PC-9 (cell line): ENCODE results near the gene FNDC3B. TPM values are rescaled to one million over a fixed set of nuclear protein-coding genes. Genes with fewer than 3 reads are reported as not detected.

Experiments
- BruUV-seq: library from RNA; stranded (reverse); fragments of 400-500 nt; replicated peaks from 2 replicates; lab custom pipeline; 2021; lab: Mats Ljungman, UMichigan
- CTCF ChIA-PET: fragments of 300-600 bp; sonication (Branson Sonifier 250); formaldehyde crosslinking; loops from one replicate; lab custom pipeline; 2022; ENCODE audit warnings: antibody characterized with exemption; lab: Charles Lee
- POLR2A ChIA-PET: fragments of 300-600 bp; sonication (Branson Sonifier 250); formaldehyde crosslinking; loops from one replicate; lab custom pipeline; 2022; ENCODE audit warnings: antibody characterized with exemption; ENCODE audit not compliant: unreplicated experiment; lab: Charles Lee
- DNase-seq, 2 experiments: peaks; one replicate each; pipeline versions ENCODE4 v3.0.0 to v3.0.0-alpha.2; 2015 to 2022; ENCODE audit warnings: mixed read lengths in 1 of 2
- H2AFZ ChIP-seq: fragments of 200-600 bp; sonication (generic); 2 replicates; pipeline ENCODE4 v1.8.1; 2017; ENCODE audit warnings: antibody characterized with exemption
- H3F3A ChIP-seq: fragments of 200-600 bp; sonication (generic); 2 replicates; pipeline ENCODE4 v1.8.1; 2017; ENCODE audit warnings: antibody characterized with exemption, mild to moderate bottlenecking, low read depth; ENCODE audit not compliant: insufficient read depth
- H3K27ac ChIP-seq: fragments of 200-600 bp; sonication (generic); 2 replicates; pipeline ENCODE4 v1.6.1; 2016; ENCODE audit warnings: mixed run types
- H3K27me3 ChIP-seq: fragments of 200-600 bp; sonication (generic); 2 replicates; pipeline ENCODE4 v1.6.1; 2016; ENCODE audit warnings: low read depth, mixed run types; ENCODE audit not compliant: insufficient read depth
- H3K36me3 ChIP-seq: fragments of 200-600 bp; sonication (generic); 2 replicates; pipeline ENCODE4 v1.6.1; 2016; ENCODE audit warnings: low read depth, mixed run types
- H3K4me1 ChIP-seq: fragments of 200-600 bp; sonication (generic); replicated peaks from 2 replicates; pipeline ENCODE4 v1.6.1; 2016; ENCODE audit warnings: mixed run types; ENCODE audit not compliant: insufficient read depth
- H3K4me2 ChIP-seq: fragments of 200-600 bp; sonication (generic); 2 replicates; pipeline ENCODE4 v1.6.1; 2017; ENCODE audit warnings: mixed run types
- H3K4me3 ChIP-seq: fragments of 200-600 bp; sonication (generic); 2 replicates; pipeline ENCODE4 v1.6.1; 2016; ENCODE audit warnings: mixed run types
- H3K79me2 ChIP-seq: fragments of 200-600 bp; sonication (generic); 2 replicates; pipeline ENCODE4 v1.6.1; 2017; ENCODE audit warnings: low read depth, mixed run types
- H3K9me2 ChIP-seq: fragments of 200-600 bp; sonication (generic); 2 replicates; pipeline ENCODE4 v1.8.1; 2017; ENCODE audit warnings: mild to moderate bottlenecking; ENCODE audit not compliant: insufficient read depth
- H3K9me3 ChIP-seq: fragments of 200-600 bp; sonication (generic); 2 replicates; pipeline ENCODE4 v1.8.1; 2016; ENCODE audit warnings: low read depth; ENCODE audit not compliant: insufficient read depth
- H4K20me1 ChIP-seq: fragments of 200-600 bp; sonication (generic); 2 replicates; pipeline ENCODE4 v1.8.1; 2017; ENCODE audit not compliant: insufficient read depth
- EZH2 ChIP-seq: fragments of 200-600 bp; sonication (generic); IDR thresholded peaks from 2 replicates; pipeline ENCODE4 v1.8.0; 2017; ENCODE audit warnings: antibody characterized with exemption, low read depth
- intact Hi-C: fragments of 100-400 bp; cut with micrococcal nuclease; formaldehyde crosslinking; loops from one replicate; pipeline ENCODE4 v1.10.0; 2022; ENCODE audit not compliant: unreplicated experiment
- total RNA-seq: library from RNA; stranded (reverse); gene quantifications from 2 replicates; pipeline ENCODE4 v1.2.3, GENCODE V29; 2021
- TF ChIP-seq, protein P1 (sequence below): fragments of 200-600 bp; sonication (generic); conservative IDR thresholded peaks from 2 replicates; pipeline ENCODE4 v1.6.1; 2017; ENCODE audit warnings: mixed run types, antibody characterized with exemption, mild to moderate bottlenecking, moderate library complexity

FNDC3B gene
- total RNA-seq, 1 experiment from 2014 or later, result 106 TPM

DNA sequence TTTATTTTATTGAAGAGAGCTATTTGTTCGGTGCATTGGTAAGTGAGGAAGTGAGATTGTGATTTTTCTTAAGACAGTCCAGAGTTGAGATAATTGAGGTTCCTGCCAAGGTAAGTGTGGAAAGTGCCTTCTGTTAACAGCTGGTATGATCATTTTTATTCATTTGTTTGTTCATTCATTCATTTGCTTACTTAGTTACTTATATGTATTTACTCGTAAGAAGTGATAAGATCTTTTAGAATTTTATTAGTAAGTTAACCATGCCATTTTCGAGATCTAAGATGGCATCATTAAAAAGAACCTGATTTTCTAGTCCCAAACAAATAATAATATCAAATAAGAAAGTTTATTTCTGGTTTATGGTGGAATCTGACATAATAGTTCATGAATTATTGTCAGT is 258.9 kb downstream of the FNDC3B start:
- POLR2A ChIA-PET, result no interaction called here
- Histone ChIP-seq H3K36me3 (peaks cover 83% of the 10 kb centered on the region), H3F3A (peaks cover 67% of the 10 kb centered on the region), H3K9me3 (0 out of 2 replicates have a peak, but pooled peaks cover 2% of the 10 kb centered on the region), H4K20me1 (peaks cover 2% of the 10 kb centered on the region; the same call in 1 of the 2 replicates), H3K79me2 (peaks cover 41% of the 10 kb centered on the region), H3K27me3 (no peaks in the 10 kb centered on the region), H3K9me2 (no peaks in the 10 kb centered on the region), H3K4me1 (peaks cover 3% of the 10 kb centered on the region; the same call in 1 of the 2 replicates), H3K27ac (no peak overlapping the region), H3K4me2 (no peak overlapping the region), H2AFZ (no peak overlapping the region), H3K4me3 (no peak overlapping the region)
- CTCF ChIA-PET, result no interaction called here
- TF ChIP-seq, protein P1, sequence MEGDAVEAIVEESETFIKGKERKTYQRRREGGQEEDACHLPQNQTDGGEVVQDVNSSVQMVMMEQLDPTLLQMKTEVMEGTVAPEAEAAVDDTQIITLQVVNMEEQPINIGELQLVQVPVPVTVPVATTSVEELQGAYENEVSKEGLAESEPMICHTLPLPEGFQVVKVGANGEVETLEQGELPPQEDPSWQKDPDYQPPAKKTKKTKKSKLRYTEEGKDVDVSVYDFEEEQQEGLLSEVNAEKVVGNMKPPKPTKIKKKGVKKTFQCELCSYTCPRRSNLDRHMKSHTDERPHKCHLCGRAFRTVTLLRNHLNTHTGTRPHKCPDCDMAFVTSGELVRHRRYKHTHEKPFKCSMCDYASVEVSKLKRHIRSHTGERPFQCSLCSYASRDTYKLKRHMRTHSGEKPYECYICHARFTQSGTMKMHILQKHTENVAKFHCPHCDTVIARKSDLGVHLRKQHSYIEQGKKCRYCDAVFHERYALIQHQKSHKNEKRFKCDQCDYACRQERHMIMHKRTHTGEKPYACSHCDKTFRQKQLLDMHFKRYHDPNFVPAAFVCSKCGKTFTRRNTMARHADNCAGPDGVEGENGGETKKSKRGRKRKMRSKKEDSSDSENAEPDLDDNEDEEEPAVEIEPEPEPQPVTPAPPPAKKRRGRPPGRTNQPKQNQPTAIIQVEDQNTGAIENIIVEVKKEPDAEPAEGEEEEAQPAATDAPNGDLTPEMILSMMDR, result no peak
- no peak for TF ChIP-seq EZH2
- BruUV-seq, result no TSS peak
- intact Hi-C loops, result no loop called here
- DNase-seq, result no peak

DNA sequence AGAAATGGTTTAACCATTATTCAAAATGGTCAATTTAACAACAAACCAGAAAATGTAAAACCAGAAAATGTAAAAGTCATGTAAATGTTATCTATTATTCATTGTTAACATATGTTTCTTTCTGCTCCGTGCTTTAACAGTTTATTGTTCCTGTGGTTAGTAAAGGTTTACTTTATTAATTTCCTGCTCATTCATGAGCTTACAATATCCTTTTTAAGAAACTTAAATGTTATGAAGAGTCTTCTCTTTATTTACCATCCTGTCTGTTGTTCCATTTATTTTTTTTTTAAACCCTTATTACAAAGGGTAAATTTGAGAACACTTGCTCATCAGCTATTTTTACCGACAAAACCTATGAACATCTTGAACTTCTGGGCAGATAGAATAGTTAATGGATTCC is 260.8 kb downstream of the FNDC3B start:
- CTCF ChIA-PET, result no interaction called here
- POLR2A ChIA-PET, result no interaction called here

DNA sequence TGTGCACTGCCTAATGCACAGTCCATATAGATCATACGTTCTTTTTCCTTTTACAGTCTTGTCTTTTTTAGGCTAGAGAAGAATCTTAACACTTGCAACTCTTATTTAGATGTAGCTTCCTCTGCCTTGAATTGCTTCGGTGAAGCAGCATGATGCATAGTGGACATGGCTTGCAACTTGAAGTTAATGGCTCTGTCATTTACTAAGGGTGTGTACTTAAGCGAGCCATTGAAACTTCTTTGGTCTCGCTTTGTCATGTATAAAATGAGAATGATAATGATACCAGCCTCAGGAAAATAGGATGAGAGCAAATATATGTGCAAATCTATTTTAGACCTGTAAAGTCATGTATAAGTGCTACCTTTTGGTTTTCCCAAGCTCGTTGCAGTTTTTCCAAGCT is 261.5 kb downstream of the FNDC3B start:
- CTCF ChIA-PET, result interaction anchor here (0.6 kb wide), 1 partner anchor 656 kb away, joined by 3 read pairs; no protein-coding TSS in a partner anchor

More for the DNA sequence above, 260.8 kb downstream of the FNDC3B start:
- H3K9me3 ChIP-seq, result peaks cover 7% of the 10 kb centered on the region; the same call in 1 of the 2 replicates
- H3K36me3 ChIP-seq, result peaks cover 80% of the 10 kb centered on the region
- H2AFZ ChIP-seq, result no peak overlapping the region
- DNase-seq, result no peak
- BruUV-seq, result no TSS peak
- H3K4me2 ChIP-seq, result no peak overlapping the region
- TF ChIP-seq EZH2, result no peak
- TF ChIP-seq, protein P1, result no peak
- H3K4me1 ChIP-seq, result peaks cover 21% of the 10 kb centered on the region
- H4K20me1 ChIP-seq, result peaks cover 3% of the 10 kb centered on the region; the same call in 1 of the 2 replicates
- H3K27ac ChIP-seq, result no peak overlapping the region
- intact Hi-C loops, result no loop called here
- H3F3A ChIP-seq, result peaks cover 68% of the 10 kb centered on the region
- H3K4me3 ChIP-seq, result no peak overlapping the region
- peaks cover 45% of the 10 kb centered on the region for H3K79me2 ChIP-seq
- no peaks in the 10 kb centered on the region for H3K27me3 ChIP-seq
- no peaks in the 10 kb centered on the region for H3K9me2 ChIP-seq

More for the DNA sequence above, 261.5 kb downstream of the FNDC3B start:
- intact Hi-C loops, result no loop called here
- H3K4me3 ChIP-seq, result no peak overlapping the region
- H3K79me2 ChIP-seq, result peaks cover 50% of the 10 kb centered on the region
- H3K27me3 ChIP-seq, result no peaks in the 10 kb centered on the region
- H2AFZ ChIP-seq, result no peak overlapping the region
- no peaks in the 10 kb centered on the region for H3K9me2 ChIP-seq
- peaks cover 3% of the 10 kb centered on the region; the same call in 1 of the 2 replicates for H4K20me1 ChIP-seq
- DNase-seq, result no peak
- H3K36me3 ChIP-seq, result peaks cover 85% of the 10 kb centered on the region
- H3F3A ChIP-seq, result peaks cover 72% of the 10 kb centered on the region
- no peak overlapping the region for H3K27ac ChIP-seq
- peaks cover 28% of the 10 kb centered on the region for H3K4me1 ChIP-seq
- POLR2A ChIA-PET, result no interaction called here
- no TSS peak for BruUV-seq
- TF ChIP-seq, protein P1, result no peak
- no peak for TF ChIP-seq EZH2
- peaks cover 7% of the 10 kb centered on the region; the same call in 1 of the 2 replicates for H3K9me3 ChIP-seq
- H3K4me2 ChIP-seq, result no peak overlapping the region
